Activated T-helper 2 cell treated with anti-CD3 and anti-CD28 coated beads, Interferon-gamma antibody, Interleukin-2, Interleukin-4, amounts not matched to agents 10 μg/mL and 5 μg/mL and 100 μg/mL, durations not matched to agents 14 hours and 24 hours and 36 hours (primary cell): ENCODE measurements around the gene ZDHHC14. TPM values are rescaled to one million over a fixed set of nuclear protein-coding genes. Genes with fewer than 3 reads are reported as not detected.

ENCODE experiments used
- DNase-seq: peaks from one replicate; pipeline ENCODE4 v3.0.0; 2021; ENCODE audit warnings: low spot score
- H3K27ac Mint-ChIP-seq: one replicate; pipeline ENCODE4 v1.8.0; 2021; ENCODE audit warnings: mixed read lengths
- H3K27me3 Mint-ChIP-seq: one replicate; pipeline ENCODE4 v1.8.0; 2021; ENCODE audit warnings: low read depth, mixed read lengths
- H3K36me3 Mint-ChIP-seq: one replicate; pipeline ENCODE4 v1.8.0; 2021; ENCODE audit warnings: low read depth, mixed read lengths
- H3K4me1 Mint-ChIP-seq: one replicate; pipeline ENCODE4 v1.8.0; 2021; ENCODE audit warnings: low read depth, mixed read lengths
- H3K4me3 Mint-ChIP-seq: one replicate; pipeline ENCODE4 v1.8.0; 2021; ENCODE audit warnings: low read depth, mild to moderate bottlenecking, moderate library complexity, mixed read lengths
- H3K9me3 Mint-ChIP-seq: one replicate; pipeline ENCODE4 v1.8.0; 2021; ENCODE audit warnings: mixed read lengths
- intact Hi-C: fragments of 100-400 bp; cut with micrococcal nuclease; formaldehyde crosslinking; loops from one replicate; pipeline ENCODE4 v1.15.1; 2023
- total RNA-seq: library from RNA; stranded (reverse); gene quantifications from 2 replicates; pipeline ENCODE4 v1.2.3, GENCODE V29; 2022

ZDHHC14 gene
- total RNA-seq, 1 donor from 2014 or later, result 8.4 TPM

GRCh38 chr6:157497579-157497978, 116.6 kb downstream of the ZDHHC14 start:
- no peak for DNase-seq
- Mint-ChIP-seq H3K27ac (peak overlapping the region; percentile 4), H3K9me3 (peaks cover 13% of the 10 kb centered on the region), H3K27me3 (peaks cover 2% of the 10 kb centered on the region), H3K4me1 (peaks cover 30% of the 10 kb centered on the region), H3K36me3 (peaks cover 11% of the 10 kb centered on the region), H3K4me3 (no peak overlapping the region)
- intact Hi-C loops, result loop anchor here (5.0 kb wide), 1 partner anchor 40 kb away; no protein-coding TSS in a partner anchor

GRCh38 chr6:157498817-157499216, 117.8 kb downstream of the ZDHHC14 start:
- H3K27ac Mint-ChIP-seq, result peak overlapping the region; percentile 18

GRCh38 chr6:157500022-157500421, 119.0 kb downstream of the ZDHHC14 start:
- intact Hi-C loops, result loop anchor here (5.0 kb wide), 1 partner anchor 38 kb away; no protein-coding TSS in a partner anchor
- H3K27me3 Mint-ChIP-seq, result no peaks in the 10 kb centered on the region
- H3K4me1 Mint-ChIP-seq, result peaks cover 35% of the 10 kb centered on the region
- DNase-seq, result no peak
- H3K36me3 Mint-ChIP-seq, result peaks cover 20% of the 10 kb centered on the region
- no peak overlapping the region for H3K4me3 Mint-ChIP-seq
- peaks cover 21% of the 10 kb centered on the region for H3K9me3 Mint-ChIP-seq
- H3K27ac Mint-ChIP-seq, result peak overlapping the region; percentile 5

More at GRCh38 chr6:157498817-157499216, 117.8 kb downstream of the ZDHHC14 start:
- intact Hi-C loops, result loop anchor here (5.0 kb wide), 1 partner anchor 38 kb away; no protein-coding TSS in a partner anchor
- H3K4me3 Mint-ChIP-seq, result no peak overlapping the region
- H3K27me3 Mint-ChIP-seq, result peaks cover 2% of the 10 kb centered on the region
- no peak for DNase-seq
- peaks cover 35% of the 10 kb centered on the region for H3K4me1 Mint-ChIP-seq
- H3K36me3 Mint-ChIP-seq, result peaks cover 16% of the 10 kb centered on the region
- H3K9me3 Mint-ChIP-seq, result peaks cover 17% of the 10 kb centered on the region

- no peaks in the 10 kb centered on the region for H3K27me3 Mint-ChIP-seq
- H3K4me3 Mint-ChIP-seq, result no peak overlapping the region
- intact Hi-C loops, result loop anchor here (5.0 kb wide), 1 partner anchor 41 kb away; no protein-coding TSS in a partner anchor
- peaks cover 50% of the 10 kb centered on the region for H3K9me3 Mint-ChIP-seq
- H3K27ac Mint-ChIP-seq, result no peak overlapping the region
- no peak for DNase-seq
- H3K36me3 Mint-ChIP-seq, result peaks cover 38% of the 10 kb centered on the region
- peaks cover 21% of the 10 kb centered on the region for H3K4me1 Mint-ChIP-seq
Observed at GRCh38 chr6:157503018-157503747, 122.2 kb downstream of the ZDHHC14 start.

GRCh38 chr6:157505912-157506491, 125.0 kb downstream of the ZDHHC14 start:
- DNase-seq, result no peak
- no peak overlapping the region for H3K27ac Mint-ChIP-seq
- intact Hi-C loops, result no loop called here
- peaks cover 44% of the 10 kb centered on the region for H3K36me3 Mint-ChIP-seq
- no peak overlapping the region for H3K4me3 Mint-ChIP-seq
- no peaks in the 10 kb centered on the region for H3K27me3 Mint-ChIP-seq
- peaks cover 44% of the 10 kb centered on the region for H3K9me3 Mint-ChIP-seq
- H3K4me1 Mint-ChIP-seq, result peaks cover 14% of the 10 kb centered on the region

GRCh38 chr6:157510323-157511188, 129.6 kb downstream of the ZDHHC14 start:
- DNase-seq, result peak; percentile 19
- intact Hi-C loops, result no loop called here
- H3K27ac Mint-ChIP-seq, result peak overlapping the region; percentile 53

GRCh38 chr6:157511682-157512381, 130.8 kb downstream of the ZDHHC14 start:
- Mint-ChIP-seq H3K9me3 (peaks cover 18% of the 10 kb centered on the region), H3K4me3 (no peak overlapping the region), H3K27me3 (no peaks in the 10 kb centered on the region), H3K4me1 (peaks cover 14% of the 10 kb centered on the region), H3K36me3 (peaks cover 21% of the 10 kb centered on the region), H3K27ac (no peak overlapping the region)
- intact Hi-C loops, result no loop called here
- no peak for DNase-seq

More at GRCh38 chr6:157510323-157511188, 129.6 kb downstream of the ZDHHC14 start:
- peaks cover 31% of the 10 kb centered on the region for H3K36me3 Mint-ChIP-seq
- peaks cover 30% of the 10 kb centered on the region for H3K9me3 Mint-ChIP-seq
- peak overlapping the region; percentile 52 for H3K4me3 Mint-ChIP-seq
- H3K27me3 Mint-ChIP-seq, result no peaks in the 10 kb centered on the region
- H3K4me1 Mint-ChIP-seq, result peaks cover 14% of the 10 kb centered on the region

- no peak for DNase-seq
- H3K4me1 Mint-ChIP-seq, result peaks cover 14% of the 10 kb centered on the region
- H3K27me3 Mint-ChIP-seq, result no peaks in the 10 kb centered on the region
- H3K36me3 Mint-ChIP-seq, result peaks cover 21% of the 10 kb centered on the region
- peaks cover 15% of the 10 kb centered on the region for H3K9me3 Mint-ChIP-seq
- intact Hi-C loops, result no loop called here
- H3K4me3 Mint-ChIP-seq, result no peak overlapping the region
- H3K27ac Mint-ChIP-seq, result no peak overlapping the region
Observed at GRCh38 chr6:157512382-157512682, 131.3 kb downstream of the ZDHHC14 start.

- Mint-ChIP-seq H3K36me3 (peaks cover 13% of the 10 kb centered on the region), H3K9me3 (peaks cover 8% of the 10 kb centered on the region), H3K4me1 (peaks cover 14% of the 10 kb centered on the region), H3K27me3 (no peaks in the 10 kb centered on the region), H3K27ac (no peak overlapping the region), H3K4me3 (no peak overlapping the region)
- DNase-seq, result no peak
- intact Hi-C loops, result no loop called here
Observed at GRCh38 chr6:157513004-157513603, 132.1 kb downstream of the ZDHHC14 start.

GRCh38 chr6:157513619-157514485, 132.9 kb downstream of the ZDHHC14 start:
- no peak for DNase-seq
- Mint-ChIP-seq H3K9me3 (peaks cover 4% of the 10 kb centered on the region), H3K4me1 (peaks cover 14% of the 10 kb centered on the region), H3K27me3 (no peaks in the 10 kb centered on the region), H3K27ac (no peak overlapping the region), H3K36me3 (peaks cover 10% of the 10 kb centered on the region), H3K4me3 (no peak overlapping the region)
- intact Hi-C loops, result no loop called here

GRCh38 chr6:157514659-157515496, 133.9 kb downstream of the ZDHHC14 start:
- H3K27ac Mint-ChIP-seq, result no peak overlapping the region
- H3K4me1 Mint-ChIP-seq, result peaks cover 14% of the 10 kb centered on the region
- no peaks in the 10 kb centered on the region for H3K27me3 Mint-ChIP-seq
- intact Hi-C loops, result no loop called here
- no peaks in the 10 kb centered on the region for H3K9me3 Mint-ChIP-seq
- H3K4me3 Mint-ChIP-seq, result no peak overlapping the region
- peaks cover 7% of the 10 kb centered on the region for H3K36me3 Mint-ChIP-seq
- DNase-seq, result no peak
